Hematopoietic multipotent progenitor cell treated with erythropoietin and hydrocortisone succinate and interleukin-3 and kit ligand, for 15 days (in vitro differentiated cells): ENCODE measurements around the gene PRRT1B.
"Not testable (repeated sequence)": the region's sequence is repeated elsewhere in the genome, so short reads cannot be mapped to it uniquely, and the experiment has no call there.

ENCODE experiments used
- DNase-seq: peaks from one replicate; pipeline ENCODE4 v3.0.0-alpha.2; 2015; ENCODE audit warnings: low spot score

The PRRT1B gene

DNA sequence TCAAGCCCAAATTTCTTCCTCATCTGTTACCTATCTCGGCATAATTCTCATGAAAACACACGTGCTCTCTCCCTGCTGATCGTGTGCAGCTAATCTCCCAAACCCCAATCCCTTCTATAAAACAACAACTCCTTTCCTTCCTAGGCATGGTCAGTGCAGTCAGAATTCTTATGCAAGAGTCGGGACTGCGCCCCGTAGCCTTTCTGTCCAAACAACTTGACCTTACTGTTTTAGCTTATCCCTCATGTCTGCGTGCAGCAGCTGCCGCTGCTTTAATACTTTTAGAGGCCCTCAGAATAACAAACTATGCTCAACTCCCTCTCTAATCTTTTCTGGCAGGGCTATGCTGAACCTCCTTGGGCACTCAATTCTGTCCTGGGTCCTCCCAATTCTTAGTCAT lies 5.1 kb downstream of the PRRT1B start:
- DNase-seq = not testable (repeated sequence)

- no peak for DNase-seq
These were observed 6.7 kb downstream of the PRRT1B start for GRCh38 chr9:131552030-131552429.

- DNase-seq = no peak
These were observed 8.9 kb downstream of the PRRT1B start for GRCh38 chr9:131554087-131554842.

GRCh38 chr9:131554843-131555351 lies 9.6 kb downstream of the PRRT1B start:
- no peak for DNase-seq

GRCh38 chr9:131555841-131556673 lies 10.7 kb downstream of the PRRT1B start:
- DNase-seq = no peak

DNA sequence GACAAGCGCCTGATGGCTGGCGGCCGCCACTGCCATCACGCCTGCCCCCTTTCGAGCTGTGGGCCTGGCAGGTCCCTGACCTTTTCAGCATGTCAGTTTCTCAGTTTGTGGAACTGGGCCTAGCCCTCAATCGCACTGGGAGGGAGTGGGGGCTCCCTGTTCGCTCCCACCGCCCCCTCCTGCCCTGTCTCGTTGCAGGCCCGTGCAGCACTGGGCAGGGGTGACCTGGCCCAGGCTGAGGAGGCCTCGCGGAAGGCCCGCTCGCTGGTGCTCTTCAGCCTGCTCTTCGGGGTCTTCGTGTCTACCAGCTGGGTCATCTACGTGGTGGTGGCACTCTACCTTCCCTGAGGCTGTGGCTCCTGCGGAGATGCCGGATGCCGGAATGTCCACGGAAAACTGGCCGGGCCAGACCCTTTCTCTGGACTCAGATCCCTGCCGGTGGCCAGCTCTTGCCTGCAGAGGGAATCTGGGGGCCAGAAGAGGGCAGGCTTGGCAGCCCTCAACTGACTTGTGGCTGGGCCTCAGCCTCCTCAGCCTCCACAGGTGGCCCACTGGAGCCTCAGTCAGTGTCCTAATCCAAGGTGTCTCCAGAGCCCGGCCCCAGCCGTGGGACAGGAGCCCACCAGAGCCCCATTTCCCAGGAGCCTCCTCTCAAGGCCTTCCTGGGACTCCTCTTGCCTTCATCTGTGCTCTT lies 12.7 kb downstream of the PRRT1B start:
- no peak for DNase-seq

DNA sequence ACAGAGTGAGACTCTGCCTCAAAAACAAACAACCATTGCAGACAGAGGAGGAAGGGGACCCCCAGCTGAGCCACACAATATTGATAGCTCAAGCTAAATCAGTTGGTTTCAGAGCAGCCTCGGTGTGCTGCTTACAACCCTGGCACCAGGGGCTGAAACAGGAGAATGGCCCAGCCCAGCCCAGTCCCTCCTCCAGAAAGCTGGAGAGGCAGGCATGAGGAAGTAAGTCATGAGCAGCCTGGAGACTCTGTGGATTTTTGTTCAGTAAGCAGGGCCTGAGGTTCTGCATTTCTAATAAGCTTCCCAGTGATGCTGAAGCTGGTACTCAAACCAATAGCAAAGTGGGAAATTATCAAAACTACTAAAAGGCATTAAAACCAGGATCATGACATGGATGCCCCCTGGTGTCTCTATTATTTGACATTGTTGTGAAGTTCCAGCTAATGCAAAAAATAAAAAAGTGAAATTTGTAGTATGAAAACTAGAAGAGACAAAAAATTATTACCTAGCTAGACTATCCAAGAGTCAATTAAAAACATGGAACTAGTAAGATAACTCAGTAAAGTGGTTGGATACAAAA lies 14.2 kb downstream of the PRRT1B start:
- no peak for DNase-seq

DNA sequence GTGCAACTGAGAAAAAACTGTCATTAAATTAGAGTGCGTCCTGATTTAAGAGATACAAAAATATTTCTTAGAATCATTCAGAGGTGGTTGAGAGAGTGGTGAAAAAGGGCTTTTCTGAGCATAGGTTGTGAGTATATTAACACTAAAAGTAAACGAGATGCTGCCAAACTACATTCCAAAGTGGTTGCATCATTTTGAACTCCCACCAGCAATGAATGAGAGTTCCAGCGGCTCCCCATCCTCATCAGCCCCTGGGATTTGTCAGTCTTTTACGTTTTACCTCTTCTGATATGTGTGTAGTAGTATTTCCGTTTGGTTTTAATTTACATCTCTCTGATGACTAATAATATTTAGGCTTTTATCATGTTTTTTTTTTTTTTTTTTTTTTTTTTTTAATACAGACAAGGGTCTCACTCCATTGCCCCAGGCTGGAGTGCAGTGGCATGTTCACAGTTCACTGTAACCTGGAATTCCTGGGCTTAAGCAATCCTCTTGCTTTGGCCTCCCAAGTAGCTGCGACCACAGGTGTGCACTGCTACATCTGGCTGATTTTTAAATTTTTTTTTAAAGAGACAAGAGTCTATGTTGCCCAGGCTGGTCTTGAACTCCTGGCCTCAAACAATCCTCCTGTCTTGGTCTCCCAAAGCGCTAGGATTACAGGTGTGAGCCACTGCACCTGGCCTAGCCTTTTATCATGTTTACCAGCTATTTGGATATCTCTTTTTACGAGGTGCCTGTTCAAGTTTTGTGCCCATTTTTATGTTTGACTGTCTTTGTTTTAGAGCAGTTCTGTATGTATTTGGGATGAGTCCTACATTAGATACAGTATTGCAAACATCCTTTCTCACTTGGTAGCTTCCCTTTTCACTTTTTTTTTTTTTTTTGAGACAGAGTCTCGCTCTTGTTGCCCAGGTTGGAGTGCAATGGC lies 17.0 kb downstream of the PRRT1B start:
- no peak for DNase-seq

DNA sequence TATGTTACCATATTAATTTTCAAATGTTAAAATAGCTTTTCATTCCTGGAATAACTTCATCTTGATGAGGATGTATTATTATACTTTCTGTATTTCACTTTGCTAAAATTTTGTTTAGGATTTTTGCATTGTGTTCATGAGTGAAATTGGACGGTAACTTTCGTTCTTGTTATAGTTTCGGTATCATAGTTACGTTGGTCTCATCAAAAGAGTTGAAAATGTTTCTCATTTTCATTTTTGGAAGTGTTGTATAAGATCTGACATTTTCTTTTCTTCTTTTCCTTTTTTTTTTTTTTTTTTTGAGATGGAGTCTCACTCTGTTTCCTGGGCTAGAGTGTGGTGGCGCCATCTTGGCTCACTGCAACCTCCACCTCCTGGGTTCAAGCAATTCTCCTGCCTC lies 20.0 kb downstream of the PRRT1B start:
- no peak for DNase-seq

GRCh38 chr9:131566158-131566557 lies 20.8 kb downstream of the PRRT1B start:
- no peak for DNase-seq

DNA sequence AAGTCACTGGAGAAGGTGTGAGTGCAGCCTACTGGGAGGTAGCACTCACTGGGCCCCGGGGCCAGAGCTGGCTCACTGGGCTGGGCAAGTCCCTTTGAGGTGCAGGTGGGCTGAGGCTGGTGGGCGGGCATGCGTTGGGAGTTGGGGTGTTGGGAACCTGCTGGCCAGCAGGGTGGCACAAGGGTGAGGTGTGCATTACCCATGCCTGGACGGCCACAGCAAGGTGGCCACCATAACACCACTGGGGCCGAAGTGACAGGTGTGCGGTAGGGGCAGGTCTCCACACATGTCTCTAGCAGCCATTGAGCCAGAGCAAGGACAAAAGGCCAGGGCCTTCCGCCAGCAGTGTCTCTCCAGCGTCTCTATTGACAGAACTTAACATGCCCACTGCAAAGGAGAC lies 22.6 kb downstream of the PRRT1B start:
- DNase-seq = no peak

GRCh38 chr9:131574730-131575640 lies 29.7 kb downstream of the PRRT1B start:
- DNase-seq = no peak

GRCh38 chr9:131575946-131576853 lies 30.9 kb downstream of the PRRT1B start:
- no peak for DNase-seq

DNA sequence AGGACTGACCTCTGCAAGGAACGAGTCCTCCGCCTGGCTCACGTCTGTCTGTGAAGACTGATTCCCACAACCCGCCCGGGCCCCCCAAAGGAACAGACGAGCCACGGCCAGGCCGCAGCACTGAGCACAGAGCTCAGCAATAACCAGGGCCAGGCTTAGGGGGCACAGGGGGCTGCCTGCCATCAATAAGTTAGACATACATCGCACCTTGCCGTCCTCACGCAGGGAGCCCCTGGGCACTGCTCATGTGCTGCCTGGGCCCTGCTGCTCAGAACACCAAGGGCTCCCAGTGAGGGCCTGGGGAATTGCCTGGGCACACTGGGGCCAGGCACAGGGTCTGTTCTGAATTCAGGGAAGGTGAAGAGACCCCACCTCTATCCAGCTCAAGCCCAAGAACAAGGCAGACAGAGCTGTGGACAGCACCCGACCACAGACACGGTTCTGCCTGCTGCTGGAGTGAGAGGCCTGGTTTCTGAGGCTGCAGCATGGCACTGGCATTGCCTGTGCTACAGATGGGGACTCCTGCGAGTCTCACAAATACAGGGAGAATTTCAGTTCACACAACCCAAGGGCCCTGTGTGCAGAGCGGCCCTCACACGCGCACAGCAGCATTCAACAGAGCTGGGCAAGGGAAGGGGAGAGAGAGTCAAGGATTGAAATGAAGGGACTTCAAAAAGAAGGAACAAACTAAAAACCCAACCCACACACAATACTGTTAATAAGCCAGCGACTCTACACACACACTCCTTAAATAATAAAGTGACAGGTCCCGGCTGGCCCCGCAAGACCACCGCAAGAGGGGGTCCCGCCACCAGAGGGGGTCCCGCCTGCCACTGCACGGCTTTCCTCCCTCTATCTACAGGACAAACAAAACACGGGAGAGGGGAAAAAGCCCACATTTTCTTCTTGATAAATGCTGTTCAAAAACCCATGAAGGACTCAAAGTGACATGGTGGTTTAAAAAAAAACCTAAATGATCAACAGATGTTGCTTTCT lies 32.0 kb downstream of the PRRT1B start:
- no peak for DNase-seq

DNA sequence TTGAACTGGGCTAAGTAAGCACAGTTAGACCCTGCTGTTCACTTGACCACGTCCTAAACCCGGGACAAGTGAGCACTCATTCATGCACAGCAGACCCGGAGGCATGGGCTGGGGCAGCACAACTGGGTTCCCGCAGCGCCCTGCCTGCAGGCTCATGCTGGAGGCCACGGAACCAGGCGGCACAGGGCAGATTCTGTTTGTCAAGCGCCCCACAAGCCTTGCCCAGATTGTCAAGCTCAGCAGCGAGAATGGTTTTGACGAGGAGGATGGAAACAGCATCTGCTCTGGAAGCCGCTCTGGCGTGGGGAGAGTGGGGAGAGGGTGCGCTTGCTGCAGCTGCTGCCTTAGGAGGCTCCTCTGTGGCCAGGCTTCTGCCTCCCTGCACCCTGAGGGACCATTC lies 32.7 kb downstream of the PRRT1B start:
- no peak for DNase-seq

DNA sequence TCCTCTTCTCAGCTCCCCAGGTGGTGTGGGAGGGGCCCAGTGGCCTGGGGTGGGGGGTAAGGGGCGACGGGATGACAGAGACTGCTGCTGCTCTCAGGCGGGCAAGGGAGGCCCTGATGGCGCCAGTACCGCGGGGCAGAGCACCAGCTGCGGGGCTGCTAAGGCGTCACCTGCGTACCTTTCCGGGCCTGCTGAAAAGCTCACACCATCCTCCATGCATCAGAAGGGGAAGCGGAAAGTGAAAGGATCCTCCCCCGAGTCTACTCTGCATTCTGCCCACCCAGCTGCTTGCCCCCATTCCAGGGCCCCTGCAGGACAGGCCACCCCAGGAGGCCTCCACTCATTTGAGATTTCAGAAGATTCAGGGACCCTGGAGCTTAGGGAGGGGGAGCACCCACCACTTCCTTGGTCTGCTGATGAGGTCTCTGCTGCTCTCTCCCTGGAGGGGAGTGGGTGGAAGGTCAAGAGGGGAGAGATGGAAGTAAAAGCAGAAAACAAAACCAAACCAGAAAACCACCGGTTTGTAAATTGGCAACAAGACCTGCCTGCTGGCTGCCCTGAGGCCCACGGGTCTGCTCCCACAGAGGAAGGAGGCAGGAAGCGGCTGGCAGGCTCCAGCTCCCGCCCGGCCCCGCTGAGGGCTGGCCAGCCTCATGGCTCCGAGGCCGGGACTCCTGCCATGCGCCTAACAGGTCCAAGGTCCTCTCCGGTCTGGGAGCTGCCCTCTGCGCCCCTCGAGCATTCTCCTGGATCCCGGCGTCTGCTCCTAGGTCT lies 33.6 kb downstream of the PRRT1B start:
- no peak for DNase-seq

GRCh38 chr9:131579789-131580211 lies 34.5 kb downstream of the PRRT1B start:
- DNase-seq = no peak
